Activated naive CD4-positive, alpha-beta T cell treated with anti-CD3 and anti-CD28 coated beads for 36 hours (primary cell): ENCODE data around the gene NDEL1. TPM values are rescaled to one million over a fixed set of nuclear protein-coding genes. Genes with fewer than 3 reads are reported as not detected.
A peak's percentile ranks its signal among the peaks of the same experiment; 100 is the strongest.

ENCODE experiments used
- CTCF ChIA-PET: fragments of 350-600 bp; sonication (Branson Sonifier 250); formaldehyde crosslinking; loops from one replicate; lab custom pipeline; 2021; ENCODE audit warnings: antibody characterized with exemption; lab: Charles Lee
- DNase-seq: peaks from one replicate; pipeline ENCODE4 v3.0.0-alpha.2; 2020
- H3K27ac Mint-ChIP-seq: one replicate; pipeline ENCODE4 v1.8.0; 2021; ENCODE audit warnings: mild to moderate bottlenecking, mixed read lengths
- H3K27me3 Mint-ChIP-seq: one replicate; pipeline ENCODE4 v1.8.0; 2021; ENCODE audit warnings: low read depth, mixed read lengths
- H3K36me3 Mint-ChIP-seq: one replicate; pipeline ENCODE4 v1.8.0; 2021; ENCODE audit warnings: low read depth, mixed read lengths
- H3K4me1 Mint-ChIP-seq: one replicate; pipeline ENCODE4 v1.8.0; 2021; ENCODE audit warnings: low read depth, mixed read lengths
- H3K4me3 Mint-ChIP-seq: one replicate; pipeline ENCODE4 v1.8.0; 2021; ENCODE audit warnings: mild to moderate bottlenecking, moderate library complexity, mixed read lengths
- H3K9me3 Mint-ChIP-seq: one replicate; pipeline ENCODE4 v1.8.0; 2021; ENCODE audit warnings: mixed read lengths
- intact Hi-C: fragments of 100-400 bp; cut with micrococcal nuclease; formaldehyde crosslinking; loops from one replicate; pipeline ENCODE4 v1.15.1; 2023
- total RNA-seq, 2 experiments: library from RNA; stranded (reverse); gene quantifications; one replicate each; pipeline ENCODE4 v1.2.3, GENCODE V29; 2021

Gene NDEL1
- total RNA-seq, 2 experiments from 2014 or later, result 43.1 to 47.1 TPM

DNA sequence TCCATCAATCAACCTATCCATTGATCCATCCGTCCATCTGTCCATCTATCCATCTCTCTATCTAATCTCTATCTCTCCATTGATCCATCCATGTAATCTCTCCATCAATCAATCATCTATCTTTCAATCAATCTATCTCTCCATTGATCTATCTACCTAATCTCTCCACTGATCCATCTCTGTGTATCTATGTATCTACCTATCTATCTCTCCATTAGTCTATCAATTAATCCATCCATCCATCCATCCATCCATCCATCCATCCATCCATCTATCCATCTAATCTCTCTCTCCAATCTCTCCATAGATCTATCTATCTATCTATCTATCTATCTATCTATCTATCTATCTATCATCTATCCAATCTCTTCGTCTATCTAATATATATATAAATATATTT, 34.6 kb upstream of the NDEL1 start:
- DNase-seq, result no peak
- H3K27ac Mint-ChIP-seq, result no peak overlapping the region
- H3K27me3 Mint-ChIP-seq, result peaks cover 12% of the 10 kb centered on the region
- CTCF ChIA-PET, result no interaction called here
- H3K4me1 Mint-ChIP-seq, result no peaks in the 10 kb centered on the region
- intact Hi-C loops, result no loop called here
- H3K36me3 Mint-ChIP-seq, result no peaks in the 10 kb centered on the region
- no peak overlapping the region for H3K4me3 Mint-ChIP-seq
- H3K9me3 Mint-ChIP-seq, result no peaks in the 10 kb centered on the region

DNA sequence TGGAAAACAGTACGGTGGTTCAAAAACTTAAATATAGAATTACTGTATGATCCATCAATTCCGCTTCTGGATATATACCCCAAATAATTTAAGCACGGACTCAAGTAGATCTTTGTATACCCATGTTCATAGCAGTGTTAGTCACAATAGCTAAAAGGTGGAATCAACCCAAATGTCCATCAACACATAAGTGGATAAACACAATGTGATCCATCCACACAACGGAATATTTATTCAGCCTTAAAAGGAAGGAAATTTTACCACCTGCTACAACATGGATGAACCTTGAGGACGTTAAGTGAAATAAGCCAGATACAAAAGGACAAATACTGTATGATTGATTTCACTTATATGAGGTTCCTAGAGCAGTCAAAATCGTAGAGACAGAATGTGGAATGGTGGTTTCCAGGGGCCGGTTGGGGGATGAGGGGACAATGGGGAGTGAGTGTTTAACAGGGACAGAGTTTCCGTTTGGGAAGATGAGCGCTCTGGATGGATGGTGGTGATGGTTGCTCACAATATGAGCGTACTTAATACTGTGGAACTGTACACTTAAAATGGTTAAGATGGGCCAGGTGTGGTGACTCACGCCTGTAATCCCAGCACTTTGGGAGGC, 32.7 kb upstream of the NDEL1 start:
- intact Hi-C loops, result no loop called here
- Mint-ChIP-seq H3K4me1 (no peaks in the 10 kb centered on the region), H3K27ac (no peak overlapping the region), H3K27me3 (peaks cover 10% of the 10 kb centered on the region), H3K9me3 (no peaks in the 10 kb centered on the region), H3K4me3 (no peak overlapping the region), H3K36me3 (no peaks in the 10 kb centered on the region)
- DNase-seq, result no peak
- CTCF ChIA-PET, result no interaction called here

DNA sequence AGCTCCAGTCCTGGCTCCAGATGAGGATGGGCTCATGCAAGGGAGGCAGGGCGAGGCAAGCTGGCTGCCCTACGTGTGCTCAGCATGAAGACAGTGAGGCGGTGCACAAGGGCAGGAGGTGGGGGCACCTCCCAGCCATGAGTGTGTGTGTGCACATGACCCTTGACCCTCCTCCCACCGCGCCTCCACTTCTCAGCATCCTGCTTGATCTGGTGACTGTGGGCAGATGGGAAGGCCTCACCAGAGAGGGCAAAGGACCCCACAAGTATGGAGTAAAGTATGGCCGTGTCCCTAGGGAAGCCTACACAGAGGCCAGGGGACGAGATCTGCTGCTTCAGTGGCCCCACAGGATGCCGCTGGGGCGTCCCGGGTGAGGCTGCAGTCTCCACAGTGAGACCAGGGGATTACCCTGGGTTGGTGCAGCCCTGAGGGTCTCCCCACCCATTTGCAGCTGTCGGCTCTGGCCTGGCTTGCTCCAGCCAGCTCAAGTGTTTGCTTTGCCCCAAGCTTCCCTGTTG, 30.1 kb upstream of the NDEL1 start:
- H3K4me3 Mint-ChIP-seq, result no peak overlapping the region
- peaks cover 8% of the 10 kb centered on the region for H3K4me1 Mint-ChIP-seq
- H3K27me3 Mint-ChIP-seq, result peaks cover 16% of the 10 kb centered on the region
- no peak for DNase-seq
- H3K27ac Mint-ChIP-seq, result no peak overlapping the region
- intact Hi-C loops, result no loop called here
- CTCF ChIA-PET, result no interaction called here
- H3K36me3 Mint-ChIP-seq, result no peaks in the 10 kb centered on the region
- H3K9me3 Mint-ChIP-seq, result no peaks in the 10 kb centered on the region

DNA sequence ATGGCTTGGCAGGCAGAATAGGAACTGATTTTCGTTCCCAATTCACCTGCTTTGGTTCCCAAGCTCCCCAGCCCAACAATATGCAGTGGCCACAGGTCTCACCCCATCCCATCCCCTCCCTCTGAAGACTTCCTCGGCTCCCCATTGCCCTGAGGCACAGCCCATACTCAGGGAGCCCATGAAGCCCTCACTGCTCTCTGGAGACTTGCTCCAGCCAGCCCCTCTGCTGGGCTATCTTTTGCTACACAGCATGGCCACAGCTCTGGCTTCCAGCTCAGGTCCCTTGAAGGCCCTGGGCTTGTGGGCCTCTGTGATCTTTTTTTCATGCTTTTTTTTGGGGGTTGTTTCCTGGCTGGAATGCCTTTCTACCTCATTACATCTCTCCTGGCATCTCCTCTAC, 29.5 kb upstream of the NDEL1 start:
- H3K9me3 Mint-ChIP-seq, result no peaks in the 10 kb centered on the region
- no peak overlapping the region for H3K27ac Mint-ChIP-seq
- no peak for DNase-seq
- peaks cover 12% of the 10 kb centered on the region for H3K27me3 Mint-ChIP-seq
- H3K36me3 Mint-ChIP-seq, result no peaks in the 10 kb centered on the region
- H3K4me1 Mint-ChIP-seq, result peaks cover 8% of the 10 kb centered on the region
- CTCF ChIA-PET, result no interaction called here
- intact Hi-C loops, result no loop called here
- no peak overlapping the region for H3K4me3 Mint-ChIP-seq

DNA sequence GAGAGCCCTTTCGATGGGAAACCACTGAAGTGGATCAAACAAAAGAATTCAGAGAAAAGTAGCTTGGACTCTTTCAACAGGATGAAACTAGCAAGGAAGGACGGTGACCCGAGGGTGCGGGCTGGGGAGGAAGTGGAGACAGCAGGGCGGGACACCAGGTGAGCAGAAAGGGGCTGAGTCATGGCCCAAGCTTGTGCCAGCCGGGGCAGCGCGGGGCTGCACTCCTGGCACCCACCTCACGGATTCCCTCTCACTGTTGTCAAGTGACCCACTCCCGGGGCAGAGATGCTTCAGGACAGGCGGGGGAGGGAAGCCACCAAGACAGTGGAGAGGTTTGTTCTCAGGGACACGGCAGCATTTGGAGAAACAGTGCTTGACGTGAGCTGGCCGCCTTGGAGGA, 27.3 kb upstream of the NDEL1 start:
- intact Hi-C loops, result no loop called here
- H3K27ac Mint-ChIP-seq, result no peak overlapping the region
- peaks cover 10% of the 10 kb centered on the region for H3K27me3 Mint-ChIP-seq
- no peaks in the 10 kb centered on the region for H3K36me3 Mint-ChIP-seq
- CTCF ChIA-PET, result interaction anchor here (1.2 kb wide), 1 partner anchor 338 kb away, joined by 3 read pairs; no protein-coding TSS in a partner anchor
- no peaks in the 10 kb centered on the region for H3K9me3 Mint-ChIP-seq
- H3K4me3 Mint-ChIP-seq, result no peak overlapping the region
- no peak for DNase-seq
- peaks cover 11% of the 10 kb centered on the region for H3K4me1 Mint-ChIP-seq

DNA sequence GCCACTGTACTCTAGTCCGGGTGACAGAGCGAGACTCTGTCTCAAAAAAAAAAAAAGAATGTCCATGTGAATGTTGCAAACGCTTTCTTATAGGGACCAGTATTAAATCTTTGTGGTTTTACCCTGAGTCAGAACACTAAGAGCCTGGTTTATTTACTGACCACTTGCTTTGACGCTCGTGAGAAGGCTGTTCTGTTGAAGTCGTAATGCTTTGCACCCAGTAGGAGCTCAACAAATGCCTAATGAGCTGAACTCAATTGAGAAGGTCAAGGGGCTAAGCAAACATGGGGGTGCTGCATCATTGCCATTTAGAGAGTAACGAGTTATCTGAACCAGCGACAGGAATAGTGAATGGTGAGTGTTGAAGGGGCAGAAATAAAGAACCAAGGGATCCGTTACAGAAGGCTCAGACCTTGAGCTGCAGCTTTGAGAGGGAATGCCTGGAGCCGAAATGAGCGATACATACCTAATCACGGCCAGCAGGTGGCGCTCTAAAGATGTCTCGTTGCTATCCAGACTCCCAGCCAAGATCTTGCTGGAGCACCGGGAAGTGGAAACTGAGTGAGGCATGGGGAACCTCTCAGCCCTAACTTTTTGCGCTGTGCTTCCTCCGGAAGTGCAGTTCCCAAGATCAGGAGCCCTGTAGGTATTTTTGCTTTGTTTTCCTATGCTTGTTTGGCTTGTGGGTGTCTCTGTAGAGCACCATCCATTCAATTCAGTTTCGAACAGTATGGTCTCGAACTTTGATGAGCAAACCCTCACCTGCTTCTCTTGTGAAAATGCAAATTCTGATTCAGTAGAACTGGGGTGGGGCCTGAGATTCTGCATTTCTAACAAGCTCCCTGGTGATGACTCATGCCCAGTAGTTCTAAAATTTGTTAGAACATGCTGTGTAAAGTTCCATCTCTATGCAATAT, 25.5 kb upstream of the NDEL1 start:
- no peaks in the 10 kb centered on the region for H3K9me3 Mint-ChIP-seq
- CTCF ChIA-PET, result interaction anchor here (0.6 to 2.5 kb wide), 30 partner anchors 10 to 491 kb away, joined by 3 to 29 read pairs (median 3); partner anchors contain the start of gene MYH10
- peaks cover 14% of the 10 kb centered on the region for H3K4me1 Mint-ChIP-seq
- peak; percentile 87 for DNase-seq
- H3K36me3 Mint-ChIP-seq, result no peaks in the 10 kb centered on the region
- peaks cover 8% of the 10 kb centered on the region for H3K27me3 Mint-ChIP-seq
- peak overlapping the region; percentile 8 for H3K4me3 Mint-ChIP-seq
- H3K27ac Mint-ChIP-seq, result no peak overlapping the region
- intact Hi-C loops, result loop anchor here (1.0 to 10.0 kb wide), 6 partner anchors 25 to 585 kb away; partner anchors contain the start of gene NDEL1

DNA sequence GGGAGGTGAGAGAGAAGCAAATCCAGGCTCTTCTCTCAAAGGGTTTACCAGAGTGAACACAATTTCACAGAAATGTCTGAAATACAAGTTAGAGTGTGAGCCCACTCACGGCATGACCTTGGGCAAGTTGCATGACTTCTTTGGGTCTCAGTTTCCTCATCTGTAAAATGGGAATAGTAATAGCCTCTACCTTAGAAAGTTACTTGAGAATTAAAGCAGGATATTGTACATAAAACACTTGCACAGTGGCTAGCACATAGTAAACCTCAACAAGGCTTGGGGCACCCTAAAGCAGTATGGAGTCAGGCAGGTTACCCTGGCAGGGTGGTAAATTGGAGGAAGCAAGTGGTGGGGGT, 24.8 kb upstream of the NDEL1 start:
- Mint-ChIP-seq H3K27me3 (peaks cover 8% of the 10 kb centered on the region), H3K9me3 (no peaks in the 10 kb centered on the region), H3K4me3 (no peak overlapping the region), H3K4me1 (peaks cover 14% of the 10 kb centered on the region), H3K27ac (no peak overlapping the region), H3K36me3 (no peaks in the 10 kb centered on the region)
- intact Hi-C loops, result loop anchor here (1.0 to 10.0 kb wide), 6 partner anchors 24 to 584 kb away; partner anchors contain the start of gene NDEL1
- no peak for DNase-seq
- CTCF ChIA-PET, result interaction anchor here (0.6 to 2.5 kb wide), 13 partner anchors 10 to 394 kb away, joined by 3 to 29 read pairs (median 4); no protein-coding TSS in a partner anchor

DNA sequence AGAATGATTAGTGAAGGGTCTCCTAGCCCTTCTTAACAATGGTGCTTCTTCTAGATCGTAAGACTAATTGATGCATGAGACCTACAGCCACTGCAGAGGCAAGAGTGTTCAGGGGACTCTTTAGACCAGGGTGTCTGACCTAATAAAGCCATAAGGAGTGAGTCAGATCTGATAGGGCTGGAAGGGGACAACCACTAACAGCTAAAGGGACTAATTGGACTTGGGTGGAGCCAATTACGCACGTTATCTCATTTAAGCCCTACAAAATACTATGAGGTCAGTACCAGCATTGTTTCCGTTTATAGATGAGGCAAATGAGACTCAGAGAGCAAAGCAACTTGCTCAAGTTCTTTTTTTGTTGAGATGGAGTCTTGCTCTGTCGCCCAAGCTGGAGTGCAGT, 23.6 kb upstream of the NDEL1 start:
- intact Hi-C loops, result loop anchor here (10.0 kb wide), 2 partner anchors 483 to 583 kb away; no protein-coding TSS in a partner anchor
- Mint-ChIP-seq H3K27me3 (peaks cover 12% of the 10 kb centered on the region), H3K27ac (no peak overlapping the region), H3K4me3 (no peak overlapping the region), H3K9me3 (no peaks in the 10 kb centered on the region), H3K4me1 (peaks cover 14% of the 10 kb centered on the region), H3K36me3 (no peaks in the 10 kb centered on the region)
- CTCF ChIA-PET, result interaction anchor here (0.6 to 1.2 kb wide), 5 partner anchors 25 to 393 kb away, joined by 3 to 4 read pairs (median 3); no protein-coding TSS in a partner anchor
- DNase-seq, result no peak

DNA sequence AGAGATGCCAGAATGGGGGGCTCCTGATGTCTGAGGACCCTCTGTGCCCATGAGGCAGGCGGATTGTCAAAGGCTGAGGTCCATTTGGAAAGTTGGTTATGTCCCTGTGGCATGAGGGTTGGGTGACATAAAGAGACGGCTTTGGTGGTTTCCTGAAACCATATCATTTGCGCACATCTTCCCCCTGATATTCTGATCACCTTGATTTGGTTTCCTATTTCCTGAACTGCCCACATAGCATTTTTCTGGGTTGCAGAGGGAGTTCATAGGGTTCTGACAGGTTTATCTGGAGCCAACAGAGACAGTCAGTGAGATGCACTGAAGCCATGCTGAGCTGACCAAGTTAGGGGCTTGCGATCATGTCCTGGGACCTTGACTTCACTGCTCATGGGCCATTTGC, 22.4 kb upstream of the NDEL1 start:
- Mint-ChIP-seq H3K27me3 (peaks cover 10% of the 10 kb centered on the region), H3K9me3 (no peaks in the 10 kb centered on the region), H3K36me3 (no peaks in the 10 kb centered on the region), H3K4me3 (no peak overlapping the region), H3K27ac (no peak overlapping the region), H3K4me1 (peaks cover 14% of the 10 kb centered on the region)
- DNase-seq, result no peak
- intact Hi-C loops, result loop anchor here (10.0 kb wide), 2 partner anchors 481 to 581 kb away; no protein-coding TSS in a partner anchor
- CTCF ChIA-PET, result interaction anchor here (1.2 kb wide), 1 partner anchor 24 kb away, joined by 3 read pairs; no protein-coding TSS in a partner anchor

DNA sequence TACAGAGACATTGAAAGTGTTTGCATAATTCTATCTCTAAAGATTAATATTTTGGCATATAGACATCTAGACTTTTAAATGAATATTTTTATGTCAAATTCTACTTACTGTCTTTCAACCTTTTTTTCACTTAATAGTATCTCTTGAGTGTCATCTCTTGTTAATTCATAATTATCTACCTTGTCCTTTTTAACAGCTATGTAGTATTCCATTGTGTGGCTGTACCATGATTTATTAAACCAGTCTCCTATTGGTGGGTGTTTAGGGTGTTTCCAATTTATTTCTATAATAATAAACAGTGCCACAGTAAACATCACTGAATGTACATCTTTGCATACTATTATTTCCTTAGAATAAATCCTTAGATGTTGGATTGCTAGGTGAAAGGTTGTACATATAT, 21.7 kb upstream of the NDEL1 start:
- no peak overlapping the region for H3K4me3 Mint-ChIP-seq
- CTCF ChIA-PET, result no interaction called here
- H3K27me3 Mint-ChIP-seq, result peaks cover 7% of the 10 kb centered on the region
- H3K27ac Mint-ChIP-seq, result no peak overlapping the region
- H3K9me3 Mint-ChIP-seq, result no peaks in the 10 kb centered on the region
- peaks cover 14% of the 10 kb centered on the region for H3K4me1 Mint-ChIP-seq
- no peak for DNase-seq
- no peaks in the 10 kb centered on the region for H3K36me3 Mint-ChIP-seq
- intact Hi-C loops, result loop anchor here (10.0 kb wide), 2 partner anchors 481 to 581 kb away; no protein-coding TSS in a partner anchor

DNA sequence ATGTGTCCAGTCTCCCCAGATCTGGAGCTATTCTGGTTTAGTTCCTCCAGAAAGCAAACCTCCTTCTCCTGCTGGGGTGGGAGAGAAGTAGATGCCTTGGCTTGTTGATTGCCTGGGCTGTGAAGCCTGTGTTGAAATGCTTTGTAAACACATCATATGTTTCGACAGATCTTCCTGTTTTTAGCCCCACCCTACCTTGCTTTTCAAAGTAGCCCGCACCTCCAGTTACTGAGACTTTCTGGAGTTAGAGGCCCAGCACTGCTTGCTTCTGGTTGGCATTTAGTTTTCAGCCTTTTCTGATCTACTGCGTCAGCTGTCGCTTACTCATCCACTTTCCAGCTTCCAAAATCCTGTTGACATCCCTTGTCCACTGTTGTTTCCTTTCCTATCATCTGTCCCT, 17.9 kb upstream of the NDEL1 start:
- CTCF ChIA-PET, result no interaction called here
- H3K27me3 Mint-ChIP-seq, result peaks cover 13% of the 10 kb centered on the region
- H3K4me3 Mint-ChIP-seq, result no peak overlapping the region

DNA sequence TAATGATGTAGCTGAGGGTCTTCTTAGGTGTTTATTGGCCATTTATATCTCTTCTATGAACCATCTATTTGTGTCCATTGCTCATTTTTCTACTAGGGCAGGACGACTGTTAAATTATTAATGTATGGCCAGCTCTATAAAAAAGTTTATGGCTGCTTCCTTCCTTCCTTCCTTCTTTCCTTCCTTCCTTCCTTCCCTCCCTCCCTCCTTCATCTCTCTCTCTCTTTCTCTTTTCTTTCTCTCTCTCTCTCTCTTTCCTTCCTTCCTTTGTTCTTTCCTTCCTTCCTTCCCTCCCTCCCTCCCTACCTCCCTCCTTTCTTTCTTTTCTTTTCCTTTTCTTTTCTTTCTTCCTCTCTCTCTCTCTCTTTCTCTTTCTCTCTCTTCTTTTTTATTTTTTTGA, 17.2 kb upstream of the NDEL1 start:
- Mint-ChIP-seq H3K27ac (no peak overlapping the region), H3K9me3 (no peaks in the 10 kb centered on the region), H3K4me1 (peaks cover 1% of the 10 kb centered on the region), H3K4me3 (no peak overlapping the region), H3K36me3 (no peaks in the 10 kb centered on the region), H3K27me3 (peaks cover 13% of the 10 kb centered on the region)
- CTCF ChIA-PET, result no interaction called here
- no peak for DNase-seq
- intact Hi-C loops, result loop anchor here (10.0 kb wide), 2 partner anchors 476 to 576 kb away; no protein-coding TSS in a partner anchor

More for the DNA sequence above, 17.9 kb upstream of the NDEL1 start:
- Mint-ChIP-seq H3K36me3 (no peaks in the 10 kb centered on the region), H3K27ac (no peak overlapping the region), H3K9me3 (no peaks in the 10 kb centered on the region), H3K4me1 (peaks cover 6% of the 10 kb centered on the region)
- no peak for DNase-seq
- intact Hi-C loops, result loop anchor here (10.0 kb wide), 2 partner anchors 477 to 577 kb away; no protein-coding TSS in a partner anchor
